Spinal cord (tissue), 10 donors: Measurements from ENCODE around the gene WDR17. TPM values are rescaled to one million over a fixed set of nuclear protein-coding genes. Genes with fewer than 3 reads are reported as not detected.

ENCODE experiments used
- DNase-seq, 6 donors: peaks; one replicate each; pipeline versions ENCODE4 v3.0.0 to v3.0.0-alpha.2; 2013 to 2015; ENCODE audit warnings: low spot score in 6 of 6, low read depth in 4 of 6
- H3K27ac ChIP-seq: one replicate; pipeline ENCODE4 v1.5.1; 2013; ENCODE audit warnings: low read depth, low read length, control low read depth
- H3K27me3 ChIP-seq: one replicate; pipeline ENCODE4 v1.6.1; 2013; ENCODE audit warnings: low read length; ENCODE audit not compliant: control insufficient read depth, insufficient read depth
- H3K36me3 ChIP-seq: one replicate; pipeline ENCODE4 v1.6.1; 2013; ENCODE audit warnings: low read length; ENCODE audit not compliant: control insufficient read depth, insufficient read depth
- H3K4me1 ChIP-seq: one replicate; pipeline ENCODE4 v1.6.1; 2013; ENCODE audit warnings: low read length; ENCODE audit not compliant: control insufficient read depth, insufficient read depth
- H3K4me3 ChIP-seq: one replicate; pipeline ENCODE4 v1.5.1; 2013; ENCODE audit warnings: low read depth, low read length, control low read depth
- H3K9me3 ChIP-seq: one replicate; pipeline ENCODE4 v1.6.1; 2013; ENCODE audit warnings: low read length; ENCODE audit not compliant: control insufficient read depth, insufficient read depth
- WGBS: methylation state at CpG from one replicate; pipeline ENCODE4 v1.1.5; 2013; ENCODE audit warnings: missing lambda C conversion rate; ENCODE audit not compliant: insufficient coverage; 5-methylcytosine and 5-hydroxymethylcytosine counted together
- polyA plus RNA-seq, 2 donors: library from polyadenylated mRNA; unstranded; fragments of 120-200 nt; gene quantifications; one replicate each; pipeline ENCODE4 v1.2.1, GENCODE V29; 2013; ENCODE audit not compliant: insufficient read length in 2 of 2
- total RNA-seq, 2 donors: library from RNA; depleted of rRNA in 1 of 2; stranded (reverse); fragments of 120-200 nt in 1 of 2; fragments of >200 nt in 1 of 2; gene quantifications; one replicate each; pipeline versions ENCODE4 v1.2.3 to v1.2.4, GENCODE V29; 2013 to 2014
- donor health status: healthy.

The WDR17 gene
- total and polyA plus RNA-seq, 4 donors: 20.3 to 42.5 (median 28.2) TPM

GRCh38 chr4:176137631-176138030 lies 72.0 kb downstream of the WDR17 start:
- no peaks in the 10 kb centered on the region for H3K27me3 ChIP-seq
- H3K4me1 ChIP-seq: no peaks in the 10 kb centered on the region
- no peak overlapping the region for H3K4me3 ChIP-seq
- H3K27ac ChIP-seq: no peak overlapping the region
- DNase-seq: no peak
- H3K36me3 ChIP-seq: no peaks in the 10 kb centered on the region
- no peaks in the 10 kb centered on the region for H3K9me3 ChIP-seq

- no peaks in the 10 kb centered on the region for H3K9me3 ChIP-seq
- H3K36me3 ChIP-seq: no peaks in the 10 kb centered on the region
- H3K27me3 ChIP-seq: no peaks in the 10 kb centered on the region
- DNase-seq: no peak
- H3K27ac ChIP-seq: no peak overlapping the region
- H3K4me1 ChIP-seq: no peaks in the 10 kb centered on the region
- H3K4me3 ChIP-seq: no peak overlapping the region
Observed at GRCh38 chr4:176139518-176139917, 73.9 kb downstream of the WDR17 start.

- Histone ChIP-seq H3K27ac (no peak overlapping the region), H3K36me3 (no peaks in the 10 kb centered on the region), H3K9me3 (no peaks in the 10 kb centered on the region), H3K4me3 (no peak overlapping the region), H3K27me3 (no peaks in the 10 kb centered on the region), H3K4me1 (no peaks in the 10 kb centered on the region)
- no CpG with 5 or more reads among the region's 2 CpGs for WGBS
- DNase-seq: no peak
Observed at GRCh38 chr4:176142253-176142652, 76.6 kb downstream of the WDR17 start.

- peaks cover 12% of the 10 kb centered on the region for H3K36me3 ChIP-seq
- no peaks in the 10 kb centered on the region for H3K9me3 ChIP-seq
- no peaks in the 10 kb centered on the region for H3K4me1 ChIP-seq
- H3K27ac ChIP-seq: no peak overlapping the region
- H3K27me3 ChIP-seq: no peaks in the 10 kb centered on the region
- DNase-seq: no peak
- WGBS: no CpG with 5 or more reads among the region's 3 CpGs
- H3K4me3 ChIP-seq: no peak overlapping the region
Observed at GRCh38 chr4:176149680-176150355, 84.2 kb downstream of the WDR17 start.

- Histone ChIP-seq H3K36me3 (peaks cover 12% of the 10 kb centered on the region), H3K27me3 (no peaks in the 10 kb centered on the region), H3K4me3 (no peak overlapping the region), H3K9me3 (no peaks in the 10 kb centered on the region), H3K4me1 (no peaks in the 10 kb centered on the region), H3K27ac (no peak overlapping the region)
- DNase-seq: peak in 2 of 6 donors; percentile 8 to 46
Observed at GRCh38 chr4:176150356-176150682, 84.7 kb downstream of the WDR17 start.

GRCh38 chr4:176150704-176151103 lies 85.1 kb downstream of the WDR17 start:
- no peaks in the 10 kb centered on the region for H3K9me3 ChIP-seq
- no peak overlapping the region for H3K4me3 ChIP-seq
- no CpG with 5 or more reads among the region's 2 CpGs for WGBS
- DNase-seq: peak in 1 of 6 donors; percentile 3
- no peaks in the 10 kb centered on the region for H3K27me3 ChIP-seq
- peaks cover 15% of the 10 kb centered on the region for H3K36me3 ChIP-seq
- H3K4me1 ChIP-seq: no peaks in the 10 kb centered on the region
- H3K27ac ChIP-seq: no peak overlapping the region

GRCh38 chr4:176153124-176153523 lies 87.5 kb downstream of the WDR17 start:
- no peaks in the 10 kb centered on the region for H3K4me1 ChIP-seq
- no peaks in the 10 kb centered on the region for H3K27me3 ChIP-seq
- no peak overlapping the region for H3K4me3 ChIP-seq
- DNase-seq: no peak
- no CpG with 5 or more reads among the region's 4 CpGs for WGBS
- peaks cover 15% of the 10 kb centered on the region for H3K36me3 ChIP-seq
- H3K9me3 ChIP-seq: no peaks in the 10 kb centered on the region
- H3K27ac ChIP-seq: no peak overlapping the region

- no peaks in the 10 kb centered on the region for H3K27me3 ChIP-seq
- WGBS: 83% methylated on average over 2 of the region's 5 CpGs
- no peak for DNase-seq
Observed at GRCh38 chr4:176156656-176157055, 91.0 kb downstream of the WDR17 start.

GRCh38 chr4:176163041-176163440 lies 97.4 kb downstream of the WDR17 start:
- Histone ChIP-seq H3K27ac (no peak overlapping the region), H3K4me1 (no peaks in the 10 kb centered on the region), H3K4me3 (no peak overlapping the region), H3K27me3 (no peaks in the 10 kb centered on the region), H3K36me3 (peaks cover 9% of the 10 kb centered on the region), H3K9me3 (no peaks in the 10 kb centered on the region)
- no peak for DNase-seq
- no CpG with 5 or more reads among the region's 3 CpGs for WGBS

More at GRCh38 chr4:176156656-176157055, 91.0 kb downstream of the WDR17 start:
- Histone ChIP-seq H3K9me3 (no peaks in the 10 kb centered on the region), H3K4me1 (no peaks in the 10 kb centered on the region), H3K36me3 (peaks cover 19% of the 10 kb centered on the region), H3K27ac (no peak overlapping the region), H3K4me3 (no peak overlapping the region)

- H3K4me3 ChIP-seq: no peak overlapping the region
- H3K9me3 ChIP-seq: no peaks in the 10 kb centered on the region
- H3K27me3 ChIP-seq: no peaks in the 10 kb centered on the region
- H3K27ac ChIP-seq: no peak overlapping the region
- H3K36me3 ChIP-seq: no peaks in the 10 kb centered on the region
- no CpG with 5 or more reads among the region's 1 CpG for WGBS
- H3K4me1 ChIP-seq: no peaks in the 10 kb centered on the region
- DNase-seq: no peak
Observed at GRCh38 chr4:176185051-176185450, 119.4 kb downstream of the WDR17 start.
